Activated T-helper 1 cell treated with anti-CD3 and anti-CD28 coated beads, Interleukin-2, amount 50 U/mL, for 16 hours (primary cell): ENCODE results near the gene RGS7BP.
"Not testable (repeated sequence)": the region's sequence is repeated elsewhere in the genome, so short reads cannot be mapped to it uniquely, and the experiment has no call there.

Experiments used
- DNase-seq, 2 donors: peaks; one replicate each; pipeline ENCODE4 v3.0.0-alpha.2; 2020; ENCODE audit warnings: low read depth in 1 of 2, low spot score in 1 of 2

The RGS7BP gene

GRCh38 chr5:64557911-64558310, 52.1 kb downstream of the RGS7BP start:
- DNase-seq, result no peak

GRCh38 chr5:64558641-64559040, 52.8 kb downstream of the RGS7BP start:
- DNase-seq, result not testable (repeated sequence)

- DNase-seq, result no peak
Measured at GRCh38 chr5:64566310-64566916, 60.6 kb downstream of the RGS7BP start.

- DNase-seq, result no peak
Measured at GRCh38 chr5:64569858-64570257, 64.0 kb downstream of the RGS7BP start.

GRCh38 chr5:64570395-64570996, 64.7 kb downstream of the RGS7BP start:
- no peak for DNase-seq

- DNase-seq, result no peak
Measured at GRCh38 chr5:64575561-64575960, 69.7 kb downstream of the RGS7BP start.

- no peak for DNase-seq
Measured at GRCh38 chr5:64576250-64576649, 70.4 kb downstream of the RGS7BP start.

- no peak for DNase-seq
Measured at GRCh38 chr5:64585646-64586045, 79.8 kb downstream of the RGS7BP start.

- no peak for DNase-seq
Measured at GRCh38 chr5:64587370-64587769, 81.6 kb downstream of the RGS7BP start.

GRCh38 chr5:64592730-64593341, 87.0 kb downstream of the RGS7BP start:
- no peak for DNase-seq

GRCh38 chr5:64594025-64594424, 88.2 kb downstream of the RGS7BP start:
- no peak for DNase-seq

GRCh38 chr5:64594601-64595000, 88.8 kb downstream of the RGS7BP start:
- DNase-seq, result no peak

GRCh38 chr5:64595031-64595855, 89.4 kb downstream of the RGS7BP start:
- no peak for DNase-seq

GRCh38 chr5:64599226-64599625, 93.4 kb downstream of the RGS7BP start:
- DNase-seq, result no peak

GRCh38 chr5:64603676-64604075, 97.9 kb downstream of the RGS7BP start:
- DNase-seq, result no peak

GRCh38 chr5:64606926-64607325, 101.1 kb downstream of the RGS7BP start:
- DNase-seq, result no peak

GRCh38 chr5:64612344-64612961, 106.6 kb downstream of the RGS7BP start:
- no peak for DNase-seq

GRCh38 chr5:64615895-64616294, 110.1 kb downstream of the RGS7BP start:
- DNase-seq, result no peak

- no peak for DNase-seq
Measured at GRCh38 chr5:64619609-64620008, 113.8 kb downstream of the RGS7BP start.

- DNase-seq, result no peak
Measured at GRCh38 chr5:64622991-64623390, 117.2 kb downstream of the RGS7BP start.

- no peak for DNase-seq
Measured at GRCh38 chr5:64625678-64626077, 119.9 kb downstream of the RGS7BP start.
